ENCODE results near the gene VDR.

The VDR gene

GRCh38 chr12:47899466-47899865 lies 5.3 kb downstream of the VDR start:
- no peak for TF ChIP-seq CTCF (IDR thresholded peaks at IDR 0.05; ENCODE audit: low read depth, low read length)
- H3K4me3 ChIP-seq (ENCODE audit: low read depth, low read length), result no peak overlapping the region
- no peak for DNase-seq (ENCODE audit: low read depth, low spot score)
- in situ Hi-C loops (cut with HindIII; ENCODE audit: low sequenced_read_pairs), result no loop called here

DNA sequence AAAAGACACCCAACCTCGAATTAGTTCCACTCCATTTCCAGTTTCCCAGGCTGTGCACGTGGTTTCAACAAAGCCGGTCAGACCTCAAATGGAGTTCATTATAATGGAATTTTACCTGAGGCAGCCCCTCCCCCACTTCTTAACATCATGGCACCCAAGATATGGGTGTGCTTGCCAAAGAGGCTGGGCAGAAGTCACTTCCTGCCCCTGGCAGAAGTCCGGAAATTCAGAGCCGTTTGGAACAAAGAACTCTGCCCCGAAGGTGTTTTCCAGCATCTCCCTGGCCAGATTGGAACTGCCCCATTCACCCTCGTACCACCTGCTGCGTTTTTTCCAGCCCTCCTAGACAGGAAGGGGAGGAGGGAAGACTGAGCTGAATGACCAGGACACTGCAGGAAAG lies 8.2 kb downstream of the VDR start:
- H3K4me3 ChIP-seq (ENCODE audit: low read depth, low read length), result no peak overlapping the region
- no peak for TF ChIP-seq CTCF (IDR thresholded peaks at IDR 0.05; ENCODE audit: low read depth, low read length)
- DNase-seq (ENCODE audit: low read depth, low spot score), result no peak
- in situ Hi-C loops (cut with HindIII; ENCODE audit: low sequenced_read_pairs), result no loop called here

GRCh38 chr12:47896022-47896421 lies 8.8 kb downstream of the VDR start:
- TF ChIP-seq CTCF (IDR thresholded peaks at IDR 0.05; ENCODE audit: low read depth, low read length), result no peak
- in situ Hi-C loops (cut with HindIII; ENCODE audit: low sequenced_read_pairs), result no loop called here
- no peak overlapping the region for H3K4me3 ChIP-seq (ENCODE audit: low read depth, low read length)
- no peak for DNase-seq (ENCODE audit: low read depth, low spot score)

DNA sequence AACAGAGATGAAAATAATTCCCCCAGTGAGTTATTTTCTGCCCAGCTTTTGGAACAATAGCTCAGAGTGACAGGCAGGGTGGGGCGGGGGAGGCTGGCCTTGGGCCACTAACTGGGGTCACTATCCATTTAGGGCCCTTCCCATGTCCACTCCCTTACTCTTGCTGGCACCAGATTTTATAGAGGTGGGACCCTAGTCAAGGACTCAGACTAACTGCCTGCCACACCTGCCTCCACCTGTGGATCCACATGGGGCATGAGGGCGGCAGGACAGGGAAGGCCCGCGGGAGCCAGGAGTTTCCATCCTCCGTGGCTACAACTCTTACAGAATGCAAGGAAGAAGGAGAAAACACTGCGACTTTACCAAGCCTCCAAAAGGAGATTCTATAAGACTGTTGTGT lies 10.1 kb downstream of the VDR start:
- in situ Hi-C loops (cut with HindIII; ENCODE audit: low sequenced_read_pairs), result no loop called here
- DNase-seq (ENCODE audit: low read depth, low spot score), result no peak
- no peak for TF ChIP-seq CTCF (IDR thresholded peaks at IDR 0.05; ENCODE audit: low read depth, low read length)
- no peak overlapping the region for H3K4me3 ChIP-seq (ENCODE audit: low read depth, low read length)

GRCh38 chr12:47894068-47894467 lies 10.7 kb downstream of the VDR start:
- in situ Hi-C loops (cut with HindIII; ENCODE audit: low sequenced_read_pairs), result no loop called here
- no peak for DNase-seq (ENCODE audit: low read depth, low spot score)
- H3K4me3 ChIP-seq (ENCODE audit: low read depth, low read length), result no peak overlapping the region
- no peak for TF ChIP-seq CTCF (IDR thresholded peaks at IDR 0.05; ENCODE audit: low read depth, low read length)

DNA sequence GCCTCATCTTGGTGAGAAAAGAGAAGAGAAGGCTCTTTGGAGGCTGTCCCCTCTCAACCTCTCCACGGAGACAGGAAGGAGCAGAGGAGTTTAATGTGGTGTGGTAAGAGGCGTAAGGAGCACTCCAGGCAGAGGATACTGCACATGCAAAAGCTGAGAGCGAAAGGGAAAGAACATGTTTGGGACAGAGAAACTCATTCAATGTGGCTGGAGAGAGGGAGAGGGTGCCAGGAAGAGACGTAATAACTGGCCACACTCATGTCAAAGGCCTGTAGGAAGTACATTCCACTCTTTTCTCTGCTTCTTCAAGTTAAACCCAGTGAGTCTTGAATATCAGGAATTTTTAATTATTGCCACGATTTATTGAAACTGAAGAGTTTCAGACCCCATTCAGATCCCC lies 12.0 kb downstream of the VDR start:
- in situ Hi-C loops (cut with HindIII; ENCODE audit: low sequenced_read_pairs), result no loop called here
- TF ChIP-seq CTCF (IDR thresholded peaks at IDR 0.05; ENCODE audit: low read depth, low read length), result no peak
- DNase-seq (ENCODE audit: low read depth, low spot score), result no peak
- H3K4me3 ChIP-seq (ENCODE audit: low read depth, low read length), result no peak overlapping the region

- in situ Hi-C loops (cut with HindIII; ENCODE audit: low sequenced_read_pairs), result no loop called here
- no peak for DNase-seq (ENCODE audit: low read depth, low spot score)
- no peak overlapping the region for H3K4me3 ChIP-seq (ENCODE audit: low read depth, low read length)
- no peak for TF ChIP-seq CTCF (IDR thresholded peaks at IDR 0.05; ENCODE audit: low read depth, low read length)
These were observed 13.4 kb downstream of the VDR start for GRCh38 chr12:47891356-47891755.
